Measurements from ENCODE around the gene IFITM10.
A peak's percentile ranks its signal among the peaks of the same experiment; 100 is the strongest.

Gene IFITM10

DNA sequence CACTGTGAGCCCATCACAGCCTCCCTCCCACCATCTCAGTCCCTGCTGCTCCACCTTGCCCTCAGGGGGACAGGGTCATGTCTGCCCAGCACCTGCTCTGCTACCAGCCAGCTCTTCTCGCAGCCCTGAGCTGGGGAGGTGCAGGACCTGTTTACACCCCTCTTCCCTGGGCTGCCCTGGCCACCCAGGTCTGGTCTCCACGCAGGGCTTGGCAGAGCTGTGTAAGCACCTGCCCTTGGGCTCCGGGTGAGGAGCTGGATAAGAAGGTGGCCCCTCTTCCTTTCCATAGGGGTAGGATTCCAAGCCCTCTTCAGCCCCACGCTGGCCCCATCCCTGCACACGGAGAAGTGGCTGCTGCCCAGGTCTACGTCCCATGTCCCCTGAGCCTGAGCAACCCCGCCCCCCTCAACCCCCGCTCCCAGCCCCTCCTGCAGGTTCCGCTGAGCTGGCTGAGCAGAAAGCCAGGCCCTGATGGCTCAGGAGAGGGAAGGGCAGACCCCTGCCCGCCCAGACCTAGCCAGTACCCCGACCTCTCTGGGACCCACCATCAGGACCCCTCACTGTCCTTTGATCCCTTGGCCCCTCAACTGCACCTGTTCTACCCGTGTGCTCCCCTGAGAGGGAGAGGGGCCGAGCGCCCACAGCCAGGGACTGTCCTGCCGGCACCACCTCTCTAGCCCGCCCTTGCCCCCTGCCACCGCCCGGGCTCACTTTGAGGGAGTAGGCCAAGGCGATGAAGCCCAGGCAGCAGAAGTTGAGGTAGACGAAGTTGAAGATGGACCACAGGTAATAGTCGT is 3.2 kb downstream of the IFITM10 start:
- DNase-seq (ENCODE audit: low read depth, low spot score) = no peak
- in situ Hi-C loops (cut with HindIII; ENCODE audit: low sequenced_read_pairs) = no loop called here
- H3K4me3 ChIP-seq (ENCODE audit: low read depth, low read length) = peak overlapping the region; percentile 48
- TF ChIP-seq, protein P1, sequence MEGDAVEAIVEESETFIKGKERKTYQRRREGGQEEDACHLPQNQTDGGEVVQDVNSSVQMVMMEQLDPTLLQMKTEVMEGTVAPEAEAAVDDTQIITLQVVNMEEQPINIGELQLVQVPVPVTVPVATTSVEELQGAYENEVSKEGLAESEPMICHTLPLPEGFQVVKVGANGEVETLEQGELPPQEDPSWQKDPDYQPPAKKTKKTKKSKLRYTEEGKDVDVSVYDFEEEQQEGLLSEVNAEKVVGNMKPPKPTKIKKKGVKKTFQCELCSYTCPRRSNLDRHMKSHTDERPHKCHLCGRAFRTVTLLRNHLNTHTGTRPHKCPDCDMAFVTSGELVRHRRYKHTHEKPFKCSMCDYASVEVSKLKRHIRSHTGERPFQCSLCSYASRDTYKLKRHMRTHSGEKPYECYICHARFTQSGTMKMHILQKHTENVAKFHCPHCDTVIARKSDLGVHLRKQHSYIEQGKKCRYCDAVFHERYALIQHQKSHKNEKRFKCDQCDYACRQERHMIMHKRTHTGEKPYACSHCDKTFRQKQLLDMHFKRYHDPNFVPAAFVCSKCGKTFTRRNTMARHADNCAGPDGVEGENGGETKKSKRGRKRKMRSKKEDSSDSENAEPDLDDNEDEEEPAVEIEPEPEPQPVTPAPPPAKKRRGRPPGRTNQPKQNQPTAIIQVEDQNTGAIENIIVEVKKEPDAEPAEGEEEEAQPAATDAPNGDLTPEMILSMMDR (IDR thresholded peaks at IDR 0.05; ENCODE audit: low read depth, low read length) = no peak

DNA sequence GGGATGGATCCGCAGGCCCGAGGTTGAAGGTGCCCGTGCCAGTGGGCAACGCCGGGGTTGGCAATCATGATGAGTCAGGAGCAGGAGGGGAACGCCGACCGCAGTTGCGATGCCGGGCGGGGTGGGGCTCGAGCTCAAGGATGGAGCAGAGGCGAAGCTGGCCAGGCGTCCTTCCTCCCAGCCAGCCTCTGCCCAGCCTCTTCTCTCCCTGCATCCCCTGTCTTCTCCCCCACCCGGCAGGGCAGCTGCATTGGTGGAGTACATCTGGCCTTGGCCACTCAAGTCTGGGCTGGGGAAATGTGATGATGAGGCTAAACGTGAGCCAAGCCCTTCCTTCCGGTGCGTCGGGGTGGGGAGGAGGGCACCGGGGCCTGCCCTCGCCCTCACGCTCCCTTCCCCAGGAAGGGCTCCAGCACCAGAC is 3.9 kb downstream of the IFITM10 start:
- TF ChIP-seq, protein P1 (IDR thresholded peaks at IDR 0.05; ENCODE audit: low read depth, low read length) = no peak
- in situ Hi-C loops (cut with HindIII; ENCODE audit: low sequenced_read_pairs) = no loop called here
- H3K4me3 ChIP-seq (ENCODE audit: low read depth, low read length) = no peak overlapping the region
- DNase-seq (ENCODE audit: low read depth, low spot score) = no peak

DNA sequence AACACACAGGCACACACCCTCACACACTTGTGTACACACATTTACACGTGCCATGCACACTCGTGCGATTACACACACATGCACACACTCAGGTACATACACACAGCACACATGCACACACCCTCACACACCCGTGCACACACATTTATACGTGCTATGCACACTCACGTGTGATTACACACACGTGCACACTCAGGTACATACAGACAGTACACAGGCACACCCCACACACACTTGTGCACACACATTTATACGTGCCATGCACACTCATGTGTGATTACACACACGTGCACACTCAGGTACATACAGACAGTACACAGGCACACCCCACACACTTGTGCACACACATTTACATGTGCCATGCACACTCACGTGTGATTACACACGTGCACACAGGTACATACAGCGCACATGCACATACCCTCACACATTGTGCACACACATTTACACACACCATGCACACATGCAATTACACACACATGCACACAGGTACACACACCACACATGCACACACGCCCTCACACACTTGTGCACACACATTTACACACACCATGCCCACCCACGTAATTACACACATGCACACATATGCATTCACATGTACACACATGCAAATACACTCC is 4.6 kb downstream of the IFITM10 start:
- in situ Hi-C loops (cut with HindIII; ENCODE audit: low sequenced_read_pairs) = no loop called here
- TF ChIP-seq, protein P1 (IDR thresholded peaks at IDR 0.05; ENCODE audit: low read depth, low read length) = no peak
- DNase-seq (ENCODE audit: low read depth, low spot score) = no peak
- no peak overlapping the region for H3K4me3 ChIP-seq (ENCODE audit: low read depth, low read length)

DNA sequence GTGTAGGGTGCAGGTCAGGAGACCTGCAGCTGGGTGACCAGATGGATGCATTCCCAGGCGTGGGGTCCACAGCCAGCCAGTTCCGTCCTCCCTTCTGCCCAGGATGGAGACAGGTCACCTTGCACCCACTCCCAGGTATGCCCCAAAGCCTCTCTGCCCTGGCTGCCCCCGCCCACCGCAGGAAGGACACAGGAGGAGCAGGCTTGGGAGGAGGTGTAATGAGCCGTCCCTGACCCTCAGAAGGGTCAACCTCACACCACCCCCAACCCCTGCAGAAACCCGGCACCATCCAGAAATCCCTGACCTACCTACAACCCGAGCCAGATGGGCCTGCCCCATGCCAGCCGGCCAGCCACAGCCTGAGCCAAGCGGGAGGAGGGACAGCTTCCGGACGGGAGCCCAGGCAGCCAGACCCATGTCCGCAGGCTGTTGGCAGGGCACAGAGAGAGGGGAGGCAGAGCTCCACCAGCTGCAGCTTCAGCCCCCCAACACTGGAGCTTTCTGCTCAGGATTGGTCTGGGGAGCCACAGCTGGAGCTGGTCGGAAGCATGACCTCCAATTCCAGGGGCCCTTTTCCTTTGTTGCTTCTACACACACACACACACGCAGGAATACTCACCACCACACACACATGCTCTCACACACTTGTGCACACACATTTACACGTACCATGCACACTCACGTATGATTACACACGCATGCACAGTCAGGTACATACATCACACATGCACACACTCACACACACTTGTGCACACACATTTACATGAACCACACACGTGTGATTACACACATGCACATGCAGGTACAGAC is 5.3 kb downstream of the IFITM10 start:
- in situ Hi-C loops (cut with HindIII; ENCODE audit: low sequenced_read_pairs) = no loop called here
- no peak for DNase-seq (ENCODE audit: low read depth, low spot score)
- no peak overlapping the region for H3K4me3 ChIP-seq (ENCODE audit: low read depth, low read length)
- TF ChIP-seq, protein P1 (IDR thresholded peaks at IDR 0.05; ENCODE audit: low read depth, low read length) = no peak

DNA sequence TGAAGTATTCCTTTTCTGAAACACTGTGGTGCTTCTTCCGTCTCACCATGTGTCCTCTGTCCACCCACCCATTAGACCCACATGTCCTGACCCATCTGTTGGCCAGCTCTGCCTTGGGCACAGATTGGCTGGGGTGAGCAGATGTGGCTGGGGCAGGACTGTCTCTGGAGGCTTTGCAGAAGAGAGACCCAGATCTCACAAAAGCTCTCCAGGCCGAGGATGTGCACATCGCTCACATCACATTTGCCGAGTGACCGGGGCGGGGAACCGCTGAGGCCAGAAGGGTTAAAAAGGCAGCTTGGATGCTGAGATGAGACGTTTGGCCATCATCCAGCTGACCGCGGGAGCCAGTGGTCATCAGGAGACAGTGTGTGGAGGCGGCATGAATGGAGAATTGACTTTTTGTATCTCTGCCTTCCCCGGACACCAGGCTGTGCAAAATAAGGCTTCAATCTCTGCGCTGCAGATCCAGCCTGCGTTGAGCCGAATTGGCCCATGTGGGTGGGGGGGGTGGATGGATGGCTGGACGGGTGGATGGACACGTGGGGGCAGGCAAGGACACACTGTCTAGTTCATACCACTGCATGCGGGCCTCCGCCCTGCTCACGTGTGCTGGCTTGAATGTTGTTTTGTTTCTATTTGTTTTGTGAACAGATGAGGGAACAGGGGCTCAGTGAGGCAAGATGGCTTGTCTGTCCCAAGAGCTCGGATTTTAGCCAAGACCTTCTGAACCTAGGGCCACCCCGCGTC is 6.1 kb downstream of the IFITM10 start:
- DNase-seq (ENCODE audit: low read depth, low spot score) = no peak
- TF ChIP-seq, protein P1 (IDR thresholded peaks at IDR 0.05; ENCODE audit: low read depth, low read length) = no peak
- in situ Hi-C loops (cut with HindIII; ENCODE audit: low sequenced_read_pairs) = no loop called here
- no peak overlapping the region for H3K4me3 ChIP-seq (ENCODE audit: low read depth, low read length)

DNA sequence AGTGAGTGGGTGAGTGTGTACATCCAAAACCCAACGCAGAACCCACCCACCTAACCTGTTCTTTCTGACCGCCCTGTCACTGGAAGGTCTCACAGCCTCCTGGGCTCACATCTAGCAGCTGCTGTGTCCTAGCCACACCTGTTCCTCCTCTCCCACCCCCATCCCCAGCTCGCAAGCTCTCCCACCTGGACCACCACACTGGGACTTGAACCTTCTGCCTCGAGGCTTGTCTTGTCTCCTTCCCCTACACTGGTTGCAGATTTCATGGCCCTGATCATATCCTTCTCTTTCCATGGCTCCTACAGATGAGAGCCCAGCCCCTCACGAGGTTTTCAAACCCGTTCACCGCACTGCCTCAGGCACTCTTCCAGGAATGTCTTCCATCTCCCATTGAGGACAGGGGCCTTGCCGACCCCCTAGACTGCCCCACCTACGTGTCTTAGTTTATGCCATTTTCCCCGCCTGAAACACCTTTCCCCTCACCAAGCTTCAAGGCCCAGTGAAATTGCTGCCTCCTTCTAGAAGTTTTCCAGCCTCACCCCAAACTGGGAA is 6.7 kb downstream of the IFITM10 start:
- no peak for DNase-seq (ENCODE audit: low read depth, low spot score)
- TF ChIP-seq, protein P1 (IDR thresholded peaks at IDR 0.05; ENCODE audit: low read depth, low read length) = no peak
- H3K4me3 ChIP-seq (ENCODE audit: low read depth, low read length) = no peak overlapping the region
- in situ Hi-C loops (cut with HindIII; ENCODE audit: low sequenced_read_pairs) = no loop called here
